ENCODE data around the gene CLIC6. TPM values are rescaled to one million over a fixed set of nuclear protein-coding genes. Genes with fewer than 3 reads are reported as not detected.

CLIC6 gene
- total and polyA plus RNA-seq, 2 of the 4 experiments (the other 2 are of a cell fraction): not detected

GRCh38 chr21:34745557-34746255 lies 76.9 kb downstream of the CLIC6 start (continued):
- TF ChIP-seq MAFK (IDR thresholded peaks at IDR 0.05; ENCODE audit: low read depth, low read length) (no peak), RCOR1 (IDR thresholded peaks at IDR 0.05; ENCODE audit: insufficient replicate concordance, low read length) (no peak)

GRCh38 chr21:34748862-34749261 lies 80.1 kb downstream of the CLIC6 start:
- Histone ChIP-seq H2BK20ac (ENCODE audit: low read depth, low read length) (no peak overlapping the region), H2AK5ac (ENCODE audit: low read depth, low read length) (no peak overlapping the region), H3K4me3 (ENCODE audit: insufficient read depth, low read depth, low read length) (no peak overlapping the region), H3K18ac (ENCODE audit: low read depth, low read length) (no peak overlapping the region), H4K5ac (ENCODE audit: low read depth, low read length) (no peak overlapping the region), H2AFZ (replicated peaks; ENCODE audit: low read length, poor library complexity) (no peak overlapping the region), H3K9ac (ENCODE audit: low read depth, low read length) (no peak overlapping the region), H3K4me1 (ENCODE audit: control insufficient read depth, insufficient read depth, low read length) (0 out of 2 replicates have a peak, but pooled peaks cover 1% of the 10 kb centered on the region), H3K14ac (replicated peaks; ENCODE audit: low read depth, low read length) (no peak overlapping the region), H4K20me1 (ENCODE audit: insufficient read depth, low read length) (no peaks in the 10 kb centered on the region), H3K4ac (ENCODE audit: low read depth, low read length) (no peak overlapping the region), H3K27ac (ENCODE audit: insufficient read depth, low read length) (no peak overlapping the region), H4K91ac (ENCODE audit: insufficient read depth, low read depth, low read length) (no peak overlapping the region), H3K36me3 (ENCODE audit: control insufficient read depth, insufficient read depth, low read length) (no peaks in the 10 kb centered on the region), H3K56ac (ENCODE audit: extremely low read depth, insufficient read depth, low read length) (no peak overlapping the region), H3K4me2 (ENCODE audit: low read depth, low read length) (no peak overlapping the region), H2AK9ac (replicated peaks; ENCODE audit: low read depth, low read length, poor library complexity) (no peak overlapping the region), H2BK120ac (ENCODE audit: low read depth, low read length) (no peak overlapping the region), H2BK5ac (ENCODE audit: low read depth, low read length, poor library complexity, severe bottlenecking) (no peak overlapping the region), H3K79me1 (ENCODE audit: low read depth in 1 of 2, low read length in 2 of 2) (peaks cover 0 to 7% of the 10 kb centered on the region in 2 experiments; a peak in 2 of 4 replicates), H3K9me1 (ENCODE audit: insufficient read depth, low read length) (no peaks in the 10 kb centered on the region; the same call in 1 of the 2 replicates), H3K9me3 (ENCODE audit: control insufficient read depth, insufficient read depth, low read length) (no peaks in the 10 kb centered on the region), H4K8ac (ENCODE audit: low read depth in 2 of 2, low read length in 2 of 2) (no peak overlapping the region), H3K23ac (ENCODE audit: low read depth, low read length) (no peak overlapping the region), H3K27me3 (ENCODE audit: control insufficient read depth, insufficient read depth, low read length) (peaks cover under 1% of the 10 kb centered on the region; the same call in 1 of the 2 replicates), H2BK15ac (ENCODE audit: low read depth, low read length) (no peak overlapping the region)
- in situ Hi-C loops (cut with MboI; ENCODE audit: low sequenced_read_pairs) (loop anchor here (5.0 to 25.0 kb wide), 4 partner anchors 128 to 1188 kb away; no protein-coding TSS in a partner anchor), dilution Hi-C loops (cut with HindIII; ENCODE audit: low sequenced_read_pairs, unreplicated experiment) (no loop called here), intact Hi-C loops (cut with micrococcal nuclease) (loop anchor here (5.0 to 10.0 kb wide), 4 partner anchors 98 to 896 kb away; partner anchors contain the start of gene RUNX1)
- ATAC-seq (ENCODE audit: low read depth) (no peak), DNase-seq (no peak)
- WGBS, 2 experiments (ENCODE audit: extremely low coverage in 2 of 2, insufficient read length in 1 of 2): 90% methylated on average over 2 of the region's 3 CpGs; no CpG with 5 or more reads in 1 of the 2 experiments
- BruUV-seq (replicated peaks): no TSS peak
- ChIA-PET CTCF (no interaction called here), POLR2A (ENCODE audit: unreplicated experiment) (no interaction called here)
- TF ChIP-seq RFX5 (IDR thresholded peaks at IDR 0.05; ENCODE audit: low read depth, low read length) (no peak), CEBPB (IDR thresholded peaks at IDR 0.05; ENCODE audit: low read depth, low read length) (no peak), MAZ (IDR thresholded peaks at IDR 0.05; ENCODE audit: borderline replicate concordance, low read depth, low read length) (no peak), CHD1 (IDR thresholded peaks at IDR 0.05; ENCODE audit: low read depth, low read length) (no peak), SMC3 (IDR thresholded peaks at IDR 0.05; ENCODE audit: low read depth, low read length) (no peak), RAD21 (IDR thresholded peaks at IDR 0.05; ENCODE audit: low read length) (no peak), ELK1 (IDR thresholded peaks at IDR 0.05; ENCODE audit: borderline replicate concordance, low read depth, low read length) (no peak), BHLHE40 (IDR thresholded peaks at IDR 0.05; ENCODE audit: low read depth, low read length) (no peak), MXI1 (IDR thresholded peaks at IDR 0.05; ENCODE audit: borderline replicate concordance, low read depth, low read length) (no peak), RCOR1 (IDR thresholded peaks at IDR 0.05; ENCODE audit: insufficient replicate concordance, low read length) (no peak), POLR2A (IDR thresholded peaks at IDR 0.05; ENCODE audit: low read depth, low read length) (no peak), FOS (IDR thresholded peaks at IDR 0.05; ENCODE audit: low read depth, low read length) (no peak), MAFK (IDR thresholded peaks at IDR 0.05; ENCODE audit: low read depth, low read length) (no peak)
- TF ChIP-seq, protein P1, sequence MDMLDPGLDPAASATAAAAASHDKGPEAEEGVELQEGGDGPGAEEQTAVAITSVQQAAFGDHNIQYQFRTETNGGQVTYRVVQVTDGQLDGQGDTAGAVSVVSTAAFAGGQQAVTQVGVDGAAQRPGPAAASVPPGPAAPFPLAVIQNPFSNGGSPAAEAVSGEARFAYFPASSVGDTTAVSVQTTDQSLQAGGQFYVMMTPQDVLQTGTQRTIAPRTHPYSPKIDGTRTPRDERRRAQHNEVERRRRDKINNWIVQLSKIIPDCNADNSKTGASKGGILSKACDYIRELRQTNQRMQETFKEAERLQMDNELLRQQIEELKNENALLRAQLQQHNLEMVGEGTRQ (IDR thresholded peaks at IDR 0.05; ENCODE audit: low read depth, low read length): no peak

All from IMR-90 (cell line).